T-helper 1 cell treated with Interleukin-12 subunit alpha and Interleukin-12 subunit beta and Interleukin-4 antibody, amounts not matched to agents 30 ng/mL and 1 ng/mL, for 36 hours (primary cell): Measurements from ENCODE around the gene NVL. TPM values are rescaled to one million over a fixed set of nuclear protein-coding genes. Genes with fewer than 3 reads are reported as not detected.
"Not testable (repeated sequence)": the region's sequence is repeated elsewhere in the genome, so short reads cannot be mapped to it uniquely, and the experiment has no call there.

ENCODE experiments used
- intact Hi-C: fragments of 100-400 bp; cut with micrococcal nuclease; formaldehyde crosslinking; loops from one replicate; pipeline ENCODE4 v1.15.1; 2024
- total RNA-seq: library from RNA; stranded (reverse); gene quantifications from 2 replicates; pipeline ENCODE4 v1.2.3, GENCODE V29; 2022

Gene NVL
- total RNA-seq, 1 donor from 2014 or later: 41.2 TPM

DNA sequence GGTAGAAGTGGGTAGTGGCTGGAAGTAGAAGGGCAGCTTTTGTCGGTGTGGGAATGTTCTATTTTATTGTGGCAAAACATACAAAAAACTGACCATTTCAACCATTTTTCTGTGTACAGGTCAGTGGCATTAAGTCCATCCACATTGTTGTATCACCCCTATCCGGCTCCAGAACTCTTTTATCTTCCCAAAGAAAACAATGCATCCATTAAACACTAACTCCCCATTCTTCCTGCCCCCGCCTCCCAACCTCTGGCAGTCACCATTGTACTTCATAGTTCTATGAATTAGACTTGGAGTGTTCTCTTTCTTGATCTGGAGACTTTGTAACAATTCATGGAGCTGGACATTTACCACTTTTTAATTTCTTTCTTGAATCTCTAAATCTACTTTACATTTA is 91.2 kb downstream of the NVL start:
- intact Hi-C loops: no loop called here

DNA sequence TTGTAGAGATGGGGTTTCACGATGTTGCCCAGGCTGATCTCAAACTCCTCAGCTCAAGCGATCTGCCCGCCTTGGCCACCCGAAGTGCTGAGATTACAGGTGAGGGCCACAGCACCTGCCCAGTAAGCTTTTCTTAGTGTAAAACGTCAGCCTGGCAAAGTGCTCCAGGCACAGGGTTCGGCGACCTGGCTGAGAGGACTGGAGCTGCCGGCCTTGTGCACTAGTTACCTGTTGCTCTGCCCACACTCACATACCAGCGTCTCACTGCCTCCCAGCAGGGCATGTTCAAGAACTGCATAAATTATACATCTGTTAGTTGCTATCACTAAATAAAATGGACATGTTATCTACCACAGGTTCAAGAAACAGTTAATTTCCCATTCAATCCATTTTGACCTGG is 91.8 kb downstream of the NVL start:
- intact Hi-C loops: no loop called here

GRCh38 chr1:224237119-224237881 is 92.7 kb downstream of the NVL start:
- intact Hi-C loops: no loop called here

- intact Hi-C loops: no loop called here
These were observed 94.0 kb downstream of the NVL start for GRCh38 chr1:224235813-224236493.

DNA sequence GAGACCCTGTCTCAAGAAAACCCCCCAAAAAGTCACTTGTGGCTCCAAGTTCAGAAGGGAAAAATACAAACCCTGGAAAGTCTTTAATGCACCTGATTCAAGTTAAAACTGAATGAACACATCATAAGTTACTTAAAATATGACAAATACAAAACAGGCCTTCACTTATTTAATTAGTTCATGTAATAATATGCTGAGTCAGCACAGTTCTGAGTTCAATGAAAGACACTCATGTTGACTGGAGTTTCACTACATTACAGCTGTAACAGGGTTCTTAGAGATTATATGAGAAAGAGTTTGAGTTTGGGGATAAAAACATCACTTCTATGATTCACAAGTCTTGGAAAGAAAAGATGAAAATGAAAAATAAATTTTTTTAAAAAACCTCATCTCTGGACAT is 96.0 kb downstream of the NVL start:
- intact Hi-C loops: no loop called here

- intact Hi-C loops: no loop called here
These were observed 103.0 kb downstream of the NVL start for GRCh38 chr1:224226849-224227502.

- intact Hi-C loops: no loop called here
These were observed 105.9 kb downstream of the NVL start for GRCh38 chr1:224223819-224224714.

- intact Hi-C loops: no loop called here
These were observed 110.3 kb downstream of the NVL start for GRCh38 chr1:224219612-224220059.

DNA sequence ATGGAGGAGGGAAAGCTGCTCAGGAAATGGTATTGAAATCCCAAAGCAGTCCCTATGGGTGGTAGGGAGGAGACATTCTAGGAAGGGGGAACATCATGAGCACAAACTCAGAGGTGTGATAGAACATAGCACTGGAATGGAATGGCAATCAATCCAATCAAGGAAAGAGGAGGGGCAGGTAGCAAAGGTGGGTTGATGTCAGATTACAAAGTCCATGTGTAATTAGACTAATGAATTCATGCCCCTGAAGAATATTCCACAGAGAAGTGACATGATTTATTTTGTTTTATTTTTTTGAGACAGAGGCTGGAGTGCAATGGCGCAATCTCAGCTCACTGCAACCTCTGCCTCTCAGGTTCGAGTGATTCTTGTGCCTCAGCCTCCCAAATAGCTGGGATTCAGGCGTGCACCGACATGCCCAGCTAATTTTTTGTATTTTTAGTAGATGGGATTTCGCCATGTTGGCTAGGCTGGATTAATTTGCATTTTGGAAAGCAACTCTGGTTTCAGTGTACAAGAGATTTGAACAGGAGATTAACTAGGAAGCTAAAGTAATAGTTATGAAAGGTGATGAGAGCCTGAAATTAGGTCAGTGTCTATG is 110.9 kb downstream of the NVL start:
- intact Hi-C loops: no loop called here

DNA sequence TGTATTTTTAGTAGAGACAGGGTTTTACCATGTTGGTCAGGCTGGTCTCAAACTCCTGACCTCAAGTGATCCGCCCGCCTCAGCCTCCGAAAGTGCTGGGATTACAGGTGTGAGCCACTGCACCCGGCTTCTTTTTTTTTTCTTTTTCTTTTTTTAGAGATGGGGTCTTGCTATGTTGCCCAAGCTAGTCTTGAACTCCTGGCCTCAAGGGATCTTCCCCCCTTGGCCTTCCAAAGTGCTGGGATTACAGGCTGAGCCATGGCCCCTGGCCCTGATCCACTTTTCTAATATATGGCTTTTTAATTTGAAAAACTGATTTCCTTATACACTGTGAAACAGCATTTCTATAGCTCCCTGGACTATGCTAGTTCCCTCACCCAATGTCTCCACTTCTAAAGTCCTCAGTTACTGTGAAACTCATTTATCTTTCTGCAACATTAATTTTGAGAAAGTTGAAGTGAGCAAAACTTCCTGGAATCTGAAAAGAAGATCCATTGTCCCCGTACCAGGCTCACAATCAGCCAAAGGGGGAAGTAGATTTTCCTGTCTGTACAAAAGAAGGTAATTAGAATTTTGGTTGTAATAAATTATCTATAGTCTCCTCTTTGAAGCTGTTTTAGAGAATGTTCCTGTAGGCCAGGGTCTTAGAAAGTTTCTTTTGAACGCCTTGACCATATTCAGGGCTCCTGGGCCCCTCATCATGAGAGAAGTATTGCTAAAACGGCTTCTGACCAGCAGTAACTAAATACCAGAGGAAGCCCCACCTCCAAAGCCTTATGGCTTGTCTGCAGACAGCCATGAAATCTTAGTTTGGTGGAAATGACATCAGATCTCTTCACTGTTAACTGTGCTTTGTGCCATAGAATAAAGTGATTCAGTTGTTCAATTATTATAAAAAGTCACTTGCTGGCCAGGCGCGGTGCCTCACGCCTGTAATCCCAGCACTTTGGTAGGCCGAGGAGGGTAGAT is 112.0 kb downstream of the NVL start:
- intact Hi-C loops: no loop called here

DNA sequence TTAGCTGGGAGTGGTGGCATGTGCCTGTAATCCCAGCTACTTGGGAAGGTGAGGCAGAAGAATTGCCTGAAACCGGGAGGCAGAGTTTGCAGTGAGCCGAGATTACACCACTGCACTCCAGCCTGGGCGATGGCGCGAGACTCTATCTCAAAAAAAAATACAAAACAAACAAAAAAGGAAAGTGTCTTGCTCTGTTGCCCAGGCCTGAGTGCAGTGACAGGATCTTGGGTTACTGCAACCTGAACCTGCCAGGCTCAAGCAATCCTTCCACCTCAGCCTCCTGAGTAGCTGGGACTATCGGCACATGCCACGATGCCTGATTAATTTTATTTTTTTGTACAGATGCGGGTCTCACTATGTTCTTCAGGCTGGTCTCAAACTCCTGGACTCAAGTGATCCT is 113.6 kb downstream of the NVL start:
- intact Hi-C loops: no loop called here

DNA sequence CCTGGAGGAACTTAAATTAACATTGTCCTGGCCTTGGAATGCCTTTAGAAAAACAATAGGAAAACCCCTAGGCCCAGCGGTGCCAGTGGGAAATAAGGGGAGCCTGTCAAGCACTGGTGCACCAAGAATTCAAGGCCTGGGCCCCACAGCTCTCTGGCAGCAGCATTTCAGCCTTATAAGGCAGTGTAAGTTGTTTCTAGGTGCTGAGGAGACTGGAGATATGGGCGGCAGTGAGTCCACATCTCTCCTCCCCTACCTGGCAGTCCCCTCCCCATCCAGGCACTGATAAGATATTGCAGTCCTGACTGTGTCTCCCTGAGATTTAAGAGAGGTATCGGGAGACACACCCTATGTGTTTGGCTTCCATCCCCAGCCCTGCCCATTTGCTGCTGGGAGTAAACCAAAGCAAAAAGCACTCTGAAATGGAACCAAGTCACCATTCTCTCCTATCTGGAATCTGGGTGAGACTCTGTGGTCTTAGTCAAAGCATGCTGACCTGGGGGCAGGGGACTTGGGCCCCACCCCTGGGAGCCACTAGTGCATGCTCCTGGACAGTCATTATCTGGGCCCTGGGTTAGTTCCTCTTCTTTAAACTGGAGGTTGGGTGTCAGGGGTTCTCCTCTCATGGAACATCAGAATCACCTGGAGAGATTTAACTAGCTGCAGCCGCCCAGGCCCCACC is 116.4 kb downstream of the NVL start:
- intact Hi-C loops: no loop called here

DNA sequence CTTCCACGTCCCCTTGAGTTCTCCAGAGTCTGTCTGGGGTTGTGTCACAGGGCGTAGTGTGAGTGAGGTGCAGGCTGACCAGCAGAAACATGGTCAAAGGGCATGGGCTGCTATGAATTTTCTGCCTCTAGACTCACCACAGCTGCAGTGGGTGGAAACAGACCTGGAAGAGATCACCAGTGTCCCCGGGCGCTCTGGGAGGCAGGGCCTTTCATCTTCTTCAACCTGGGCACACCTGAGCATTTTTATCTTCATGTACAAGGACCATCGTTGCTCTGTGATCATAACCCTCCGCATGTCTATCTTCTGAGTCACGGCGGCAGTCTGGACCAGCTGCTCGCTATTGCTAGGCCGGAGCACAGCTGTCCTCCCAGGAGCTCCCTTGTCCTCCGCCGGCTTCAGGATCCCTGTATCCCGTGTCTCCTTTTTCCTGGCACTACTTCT is 117.3 kb downstream of the NVL start:
- intact Hi-C loops: no loop called here

DNA sequence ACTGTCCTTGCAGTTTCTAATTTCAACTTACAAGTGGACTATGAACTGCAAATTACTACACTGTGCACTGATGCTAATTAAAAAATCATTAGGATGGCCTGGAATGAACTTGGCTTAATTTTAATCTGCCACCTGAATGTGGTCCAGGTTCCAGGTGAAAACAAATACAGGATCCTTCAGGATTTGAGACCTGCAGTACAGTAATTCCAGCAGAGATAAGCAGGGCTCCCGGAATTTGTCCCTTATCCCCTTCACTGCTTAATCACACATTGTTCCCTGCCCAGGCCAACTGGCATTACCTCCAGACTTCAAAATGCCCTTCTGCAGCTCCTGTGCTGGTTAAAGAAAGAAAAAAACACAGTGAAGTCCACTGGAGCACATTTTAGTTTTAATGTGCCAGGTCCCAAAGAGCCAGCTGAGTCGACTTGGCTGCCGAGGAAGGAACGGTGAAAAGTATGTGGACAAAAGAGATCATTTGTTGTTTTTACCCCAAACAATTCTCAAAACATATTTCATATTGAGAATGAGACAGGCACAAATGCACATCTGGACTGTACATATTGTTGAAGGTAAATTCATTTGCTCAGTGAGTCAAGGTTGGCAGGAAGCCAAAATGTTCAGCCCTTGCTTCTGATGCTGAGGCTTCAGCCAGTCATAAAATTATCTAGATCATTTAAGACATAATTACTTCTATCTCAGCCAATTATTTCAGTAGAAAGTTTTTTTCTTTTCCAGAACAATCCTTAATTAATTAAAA is 118.6 kb downstream of the NVL start:
- intact Hi-C loops: no loop called here

DNA sequence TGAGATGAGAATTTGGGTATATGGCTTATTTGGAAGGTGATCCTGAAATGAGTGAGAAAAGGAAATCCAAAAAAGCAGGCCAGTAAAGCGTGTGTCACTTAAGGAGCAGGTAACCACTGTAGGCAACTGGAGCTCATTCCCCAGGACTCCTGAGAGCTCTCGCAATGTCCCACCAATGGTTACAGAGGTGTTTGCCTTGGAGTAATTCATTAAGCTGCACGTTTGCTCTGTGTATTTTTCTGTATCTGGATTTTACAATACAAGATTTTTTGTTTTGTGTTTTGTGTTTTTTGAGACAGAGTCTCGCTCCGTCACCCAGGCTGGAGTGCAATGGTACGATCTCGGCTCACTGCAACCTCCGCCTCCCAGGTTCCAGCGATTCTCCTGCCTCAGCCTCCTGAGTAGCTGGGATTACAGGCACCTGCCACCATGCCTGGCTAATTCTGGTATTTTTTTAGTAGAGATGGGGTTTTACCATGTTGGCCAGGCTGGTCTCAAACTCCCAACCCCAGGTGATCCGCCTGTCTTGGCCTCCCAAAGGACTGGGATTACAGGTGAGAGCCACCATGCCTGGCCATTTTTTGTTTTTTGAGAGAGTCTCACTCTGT is 123.9 kb downstream of the NVL start:
- intact Hi-C loops: not testable (repeated sequence)

DNA sequence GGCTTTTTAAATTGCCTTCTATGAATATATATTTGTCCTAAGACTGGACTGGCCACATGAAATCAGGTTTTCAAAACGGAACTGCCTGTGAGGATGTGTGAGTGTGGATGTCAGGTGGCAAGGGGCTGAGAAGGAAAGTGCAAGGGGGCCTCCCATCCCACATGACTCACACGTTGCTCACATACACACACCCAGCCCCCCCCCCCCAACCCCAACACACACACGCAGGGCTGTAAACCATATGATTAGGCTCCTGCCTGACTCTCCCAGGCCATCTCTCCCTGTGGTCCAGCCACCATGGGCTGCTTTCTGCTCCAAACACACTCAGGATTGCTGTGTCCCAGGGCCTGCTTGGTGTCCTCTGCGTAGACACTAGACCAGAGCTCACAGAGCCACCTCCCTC is 124.5 kb downstream of the NVL start:
- intact Hi-C loops: no loop called here

- intact Hi-C loops: no loop called here
These were observed 126.5 kb downstream of the NVL start for GRCh38 chr1:224203243-224204016.
